Stimulated activated naive CD4-positive, alpha-beta T cell treated with Interleukin-2 at 50 U/mL for 16 hours (primary cell): Measurements from ENCODE around the gene RRP9.
"Not testable (repeated sequence)": the region's sequence is repeated elsewhere in the genome, so short reads cannot be mapped to it uniquely, and the experiment has no call there.

Experiments used
- DNase-seq: peaks from one replicate; lab custom pipeline; 2025; lab: John Stamatoyannopoulos, UW

The RRP9 gene

DNA sequence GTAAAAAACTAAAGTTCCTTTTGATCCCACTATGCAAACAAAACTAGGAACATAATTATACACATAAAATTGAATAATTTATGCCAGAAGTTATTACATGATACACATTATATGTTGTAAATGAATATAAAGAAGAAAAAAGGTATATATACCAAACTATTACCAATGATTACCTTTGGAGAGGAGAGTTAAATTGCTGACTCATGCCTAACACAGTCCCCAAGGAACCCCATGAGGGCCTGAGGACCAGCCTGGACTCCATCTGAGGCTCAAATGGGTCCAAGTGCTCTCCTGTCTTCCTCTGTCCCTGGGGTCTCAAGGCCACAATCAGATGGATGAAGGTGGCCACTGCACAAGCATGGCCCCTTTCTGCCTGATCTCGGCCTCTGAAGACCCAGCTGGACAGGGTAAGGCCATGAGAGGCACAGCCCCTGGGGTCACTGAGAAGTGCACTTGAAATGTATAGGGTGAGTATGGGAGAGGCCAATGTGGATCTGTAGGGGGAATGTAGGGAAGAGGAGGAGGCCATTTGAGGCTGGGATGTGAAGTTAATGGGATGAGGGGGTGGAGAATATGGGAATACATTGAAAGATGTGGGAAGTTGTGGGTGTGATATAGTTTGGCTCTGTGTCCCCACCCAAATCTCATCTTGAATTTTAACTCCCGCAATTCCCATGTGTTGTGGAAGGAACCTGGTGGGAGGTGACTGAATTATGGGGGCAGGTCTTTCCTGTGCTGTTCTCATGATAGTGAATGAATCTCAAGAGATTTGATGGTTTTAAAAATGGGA is 37.5 kb downstream of the RRP9 start:
- no peak for DNase-seq

DNA sequence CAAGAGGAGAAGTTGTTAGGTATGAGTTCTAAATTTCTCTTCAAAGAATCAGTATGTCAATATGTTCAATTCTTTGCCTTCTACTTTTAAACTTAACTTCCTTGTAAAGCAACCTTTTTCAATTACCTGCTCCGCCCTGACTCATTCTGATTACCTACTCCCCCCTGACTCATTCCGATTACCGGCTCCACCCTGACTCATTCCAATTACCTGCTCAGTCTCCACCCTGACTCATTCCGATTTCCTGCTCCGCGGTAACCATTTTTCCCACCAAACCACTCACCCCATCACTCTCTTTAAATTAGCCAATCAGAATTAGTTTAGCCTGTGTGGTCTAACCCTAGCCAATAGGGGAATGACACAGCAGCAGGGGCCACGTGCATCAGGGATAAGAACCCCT is 39.3 kb downstream of the RRP9 start:
- DNase-seq = peak; percentile 49

DNA sequence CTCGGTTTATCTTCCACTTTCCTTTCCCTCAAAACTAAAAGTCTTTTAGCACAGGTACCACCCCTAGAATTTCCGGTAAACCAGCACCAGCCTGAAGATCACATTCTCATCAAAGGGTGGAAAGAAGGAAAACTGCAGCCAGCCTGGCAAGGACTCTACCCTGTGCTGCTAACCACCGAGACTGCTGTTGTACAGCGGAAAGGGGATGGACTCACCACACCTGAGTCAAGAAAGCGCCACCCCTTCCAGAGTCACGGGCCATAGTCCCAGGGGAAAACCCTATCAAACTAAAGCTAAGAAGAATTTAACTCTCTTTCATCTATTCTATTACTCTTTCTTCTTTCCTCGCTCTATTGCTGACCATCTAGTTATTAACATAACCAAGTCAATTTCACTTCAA is 41.7 kb downstream of the RRP9 start:
- DNase-seq = not testable (repeated sequence)

- no peak for DNase-seq
Measured at GRCh38 chr3:51897391-51897790, 44.3 kb downstream of the RRP9 start.

DNA sequence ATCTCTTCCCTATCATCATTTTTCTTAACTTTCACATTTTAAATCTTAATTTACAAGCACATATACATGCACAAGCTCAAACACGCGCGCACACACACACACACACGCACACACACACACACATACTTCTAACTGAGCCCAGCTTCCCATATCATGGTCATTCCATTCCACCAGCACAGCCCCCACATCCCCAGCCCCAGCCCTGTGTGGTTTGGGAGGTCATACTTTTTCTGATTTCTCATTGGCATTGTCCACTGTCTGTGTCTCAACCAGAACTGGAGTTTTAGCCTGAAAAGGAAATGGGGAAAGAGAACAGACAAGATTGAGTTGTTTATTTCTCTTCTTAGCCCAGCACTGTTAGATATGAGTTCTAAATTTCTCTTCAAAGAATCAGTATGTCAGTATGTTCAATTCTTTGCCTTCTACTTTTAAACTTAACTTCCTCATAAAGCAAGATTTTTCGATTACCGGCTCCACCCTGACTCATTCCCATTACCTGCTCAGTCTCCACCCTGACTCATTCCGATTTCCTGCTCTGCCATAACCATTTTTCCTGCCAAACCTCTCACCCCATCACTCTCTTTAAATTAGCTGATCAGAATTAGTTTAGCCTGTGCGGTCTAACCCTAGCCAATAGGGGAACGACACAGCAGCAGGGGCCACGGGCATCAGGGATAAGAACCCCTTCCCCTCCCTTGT is 44.9 kb downstream of the RRP9 start:
- DNase-seq = no peak

- no peak for DNase-seq
Measured at GRCh38 chr3:51894939-51895338, 46.8 kb downstream of the RRP9 start.

DNA sequence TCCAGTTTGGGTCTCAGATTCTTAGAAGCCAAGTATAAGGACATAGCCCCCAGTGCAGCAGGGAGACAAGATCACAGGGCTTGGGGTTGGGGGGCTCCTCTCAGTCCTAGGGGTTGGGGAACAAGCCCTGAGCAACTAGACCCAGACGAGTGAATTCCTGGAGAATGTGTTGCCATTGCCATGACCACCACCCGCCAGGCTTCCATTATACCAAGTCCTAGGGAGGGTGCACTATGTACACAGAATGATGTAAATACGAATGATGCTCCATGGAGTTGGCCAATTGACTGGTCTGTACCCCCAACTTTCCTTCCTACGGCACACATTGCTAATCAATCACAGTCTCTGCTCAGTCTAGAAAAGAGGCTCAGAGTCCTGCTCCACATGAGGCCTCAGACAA is 47.3 kb downstream of the RRP9 start:
- no peak for DNase-seq

DNA sequence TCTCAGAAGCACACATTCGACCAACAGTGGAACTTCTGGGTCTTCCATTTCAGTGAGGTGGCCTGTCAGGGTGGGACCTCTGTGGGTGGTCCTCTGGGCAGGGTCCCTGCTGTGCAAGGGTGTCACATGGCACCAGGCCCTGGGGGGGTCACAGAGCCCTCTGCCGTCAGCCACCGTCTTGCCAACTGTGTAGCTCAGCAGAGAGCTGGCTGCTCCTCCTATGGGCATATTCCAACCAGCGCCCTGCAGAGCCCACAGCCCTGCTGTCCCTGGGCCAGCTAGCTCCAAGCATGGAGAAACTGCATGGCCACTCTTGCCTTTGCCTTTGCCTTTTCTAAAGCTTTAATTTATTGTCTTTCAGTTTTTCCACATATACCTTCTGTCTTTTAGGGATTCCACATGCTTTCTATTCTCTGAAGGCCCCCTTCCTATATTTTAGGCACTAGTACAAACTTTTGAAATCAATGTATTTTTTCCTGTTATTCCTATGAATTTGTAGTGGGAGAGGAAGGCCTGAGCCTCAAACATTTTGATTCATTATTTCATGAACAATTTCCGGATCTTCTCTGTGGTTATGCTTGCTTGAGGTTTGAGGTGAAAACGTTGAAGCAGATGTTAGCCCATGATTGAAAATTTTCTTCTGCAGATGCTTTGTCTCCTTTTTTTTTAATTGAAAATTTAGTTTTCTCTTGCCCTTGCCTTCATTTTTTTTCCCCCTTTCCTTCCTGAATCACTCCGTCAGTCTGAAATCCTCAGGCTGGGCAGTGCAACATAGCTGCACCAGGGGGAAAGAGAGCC is 50.3 kb downstream of the RRP9 start:
- DNase-seq = no peak

GRCh38 chr3:51888463-51889105 is 53.1 kb downstream of the RRP9 start:
- no peak for DNase-seq

DNA sequence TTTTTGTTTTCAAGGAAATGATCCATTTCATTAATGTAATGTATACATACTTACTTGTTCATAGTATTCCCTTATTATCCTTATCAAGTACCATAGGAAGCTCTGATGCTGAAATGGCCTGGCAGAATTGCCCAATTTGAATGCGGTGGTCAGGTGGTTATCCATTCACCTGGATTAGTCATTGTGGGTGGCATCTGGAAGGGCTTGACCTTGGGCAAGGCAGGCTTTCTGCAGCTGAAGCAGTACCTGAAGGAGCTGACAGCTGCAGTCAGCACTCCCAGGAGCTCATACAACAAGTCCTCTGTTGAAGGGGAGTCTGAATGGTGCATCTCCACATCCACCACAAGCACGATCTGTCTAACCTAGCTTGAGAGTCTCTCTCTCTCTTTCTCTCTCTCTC is 54.1 kb downstream of the RRP9 start:
- no peak for DNase-seq

- DNase-seq = no peak
Measured at GRCh38 chr3:51886447-51886846, 55.3 kb downstream of the RRP9 start.
